ENCODE measurements around the gene CRKL. TPM values are rescaled to one million over a fixed set of nuclear protein-coding genes. Genes with fewer than 3 reads are reported as not detected.

Gene CRKL
- total RNA-seq, 1 experiment from 2014 or later: 27.8 TPM

DNA sequence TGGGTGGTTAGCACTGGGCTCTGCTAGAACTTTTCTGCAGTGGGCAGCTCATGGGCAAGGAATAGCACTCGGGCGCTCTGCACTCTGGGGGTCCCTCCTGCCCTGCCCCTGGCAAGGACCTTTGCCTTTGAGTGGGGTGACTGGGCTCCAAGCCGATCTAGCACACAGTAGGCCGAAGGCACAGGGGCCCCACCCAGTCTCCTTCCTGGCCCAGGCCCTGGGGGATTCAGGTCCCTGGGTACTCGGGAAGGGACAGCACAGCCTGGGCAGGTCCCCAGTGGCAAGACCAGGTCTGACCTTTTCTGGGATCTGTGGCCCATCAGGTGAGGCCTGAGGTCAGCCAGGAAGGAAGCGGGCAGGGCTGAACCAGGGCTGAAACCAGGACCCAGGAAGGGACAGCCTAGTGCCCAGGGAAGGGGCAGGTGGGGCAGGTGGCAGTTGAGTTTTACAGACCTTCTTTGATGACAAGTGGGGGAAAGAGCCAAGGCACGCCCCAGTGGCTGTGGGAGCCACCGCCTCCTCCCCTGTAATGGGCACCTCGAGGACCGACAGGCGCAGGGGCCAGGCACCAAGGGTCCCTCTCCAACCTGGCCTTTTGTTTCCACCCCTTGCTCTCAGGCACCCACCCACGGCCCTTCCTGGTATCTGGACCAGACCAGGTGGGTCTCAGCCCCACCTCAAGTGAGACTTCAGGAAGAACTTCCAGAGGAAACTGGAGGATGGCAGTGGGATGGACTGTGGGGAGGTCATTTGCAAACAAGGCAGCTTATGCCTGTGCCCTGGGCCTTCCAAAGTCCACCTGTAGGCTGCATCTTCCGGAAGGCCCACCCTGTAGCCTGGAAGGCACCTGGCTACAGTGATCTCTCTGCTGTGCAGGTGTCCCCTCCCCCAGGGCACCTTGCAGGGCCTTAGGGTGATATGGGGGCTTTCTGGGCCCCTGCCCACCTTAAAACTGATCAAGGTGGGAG is 49.0 kb downstream of the CRKL start:
- DNase-seq (ENCODE audit: low read depth): no peak

DNA sequence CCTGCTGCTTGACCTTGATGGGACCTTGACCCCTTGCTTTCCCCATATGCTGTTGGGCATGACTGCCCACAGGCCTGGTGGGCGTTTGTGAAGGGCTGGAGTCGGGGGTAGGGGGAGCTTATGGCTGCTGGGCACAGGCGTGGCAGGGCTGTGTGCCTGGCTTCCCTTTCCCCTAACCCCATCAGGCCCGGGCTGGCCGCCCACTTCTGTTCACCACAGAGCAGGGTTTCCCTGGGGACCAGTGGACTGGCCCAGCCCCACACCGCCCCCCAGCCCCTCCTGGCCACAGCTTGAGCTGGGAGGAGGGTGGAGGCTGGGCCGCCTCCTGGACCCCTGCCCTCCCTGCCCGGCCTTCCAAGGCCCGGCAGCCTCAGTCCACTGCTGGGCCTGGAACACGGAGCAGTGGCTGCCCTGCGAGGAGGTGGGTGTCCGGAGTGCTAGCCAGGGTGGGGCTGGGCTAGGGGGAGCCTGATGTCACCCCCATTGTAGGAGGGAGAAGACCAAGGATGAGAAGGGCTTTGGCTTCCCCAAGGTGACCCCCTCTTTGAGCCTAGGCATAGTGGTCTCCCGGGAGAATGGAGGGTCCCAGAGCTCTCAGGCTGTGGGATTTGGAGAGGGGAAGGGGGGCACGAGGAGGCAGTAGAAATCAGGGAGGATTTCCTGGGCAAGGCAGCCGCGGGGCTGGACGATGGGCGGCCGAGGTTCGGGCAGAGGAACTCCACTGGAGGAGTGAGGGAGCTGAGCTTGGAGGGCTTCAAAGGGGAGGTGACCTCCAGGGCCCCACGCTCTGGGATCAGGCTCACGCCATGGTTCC is 49.9 kb downstream of the CRKL start, which contains the start of gene AIFM3:
TSS of gene AIFM3 (plus strand) at position 373 of the 814 bp plus-strand sequence. CDS start 690 bp downstream, outside the sequence.
- DNase-seq (ENCODE audit: low read depth): no peak

DNA sequence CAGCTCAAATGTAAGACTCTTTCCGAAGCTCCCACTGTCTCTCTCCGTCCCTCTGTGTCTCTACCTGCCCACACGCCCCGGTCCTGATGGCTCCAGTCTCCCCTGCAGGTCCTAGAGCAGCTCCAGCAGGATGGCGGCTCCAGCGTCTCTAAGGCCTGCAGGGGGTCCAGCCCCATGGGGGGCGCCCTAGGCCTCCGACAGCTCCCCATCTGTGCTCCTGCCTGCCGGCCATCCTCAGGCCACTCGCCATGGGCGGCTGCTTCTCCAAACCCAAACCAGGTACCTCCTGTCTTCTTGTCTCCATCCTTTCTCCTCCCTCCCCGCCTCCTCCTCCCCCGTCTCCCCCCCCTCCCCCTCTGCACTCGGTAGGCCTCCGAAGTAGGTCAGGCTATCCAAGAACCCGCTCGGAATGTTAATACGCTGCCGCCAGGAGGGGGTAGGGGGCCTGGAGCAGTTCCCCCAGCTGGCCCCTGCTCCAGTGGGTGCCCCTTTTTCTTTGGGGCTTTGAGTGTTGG is 50.5 kb downstream of the CRKL start:
- no peak for DNase-seq (ENCODE audit: low read depth)

DNA sequence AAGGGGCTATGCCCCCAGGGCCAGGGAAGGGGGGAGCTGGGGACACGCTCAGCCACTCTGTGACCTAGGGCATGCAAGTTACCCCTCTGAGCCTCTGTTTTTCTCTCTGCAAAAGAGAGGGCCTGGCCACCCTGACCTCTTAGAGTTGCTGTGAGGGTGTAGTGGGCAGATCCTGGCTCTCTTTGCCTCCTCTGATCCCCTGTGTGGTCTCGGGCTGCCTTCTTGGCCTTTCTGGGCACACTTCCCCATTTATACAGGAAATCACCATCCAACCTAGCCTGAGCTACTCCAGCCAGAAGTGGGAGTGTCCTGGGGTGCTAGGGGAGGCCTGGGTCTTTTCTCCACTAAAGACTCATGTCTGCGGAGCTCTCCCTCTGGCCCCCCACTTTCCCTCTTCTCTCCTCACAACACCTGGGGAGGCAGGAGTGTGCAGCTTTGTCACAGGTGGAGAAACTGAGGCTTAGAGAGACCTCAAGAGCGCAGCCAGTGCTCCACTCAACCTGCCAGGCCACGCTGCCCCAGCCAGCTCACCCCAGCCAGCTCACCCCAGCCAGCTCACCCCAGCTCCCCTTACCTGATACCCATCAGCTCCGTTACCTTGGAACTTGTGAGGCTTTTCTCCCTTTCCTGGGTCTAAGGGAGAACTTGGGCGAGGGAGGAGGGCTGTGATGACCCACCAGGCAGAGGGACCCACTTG is 51.2 kb downstream of the CRKL start:
- DNase-seq (ENCODE audit: low read depth): no peak

DNA sequence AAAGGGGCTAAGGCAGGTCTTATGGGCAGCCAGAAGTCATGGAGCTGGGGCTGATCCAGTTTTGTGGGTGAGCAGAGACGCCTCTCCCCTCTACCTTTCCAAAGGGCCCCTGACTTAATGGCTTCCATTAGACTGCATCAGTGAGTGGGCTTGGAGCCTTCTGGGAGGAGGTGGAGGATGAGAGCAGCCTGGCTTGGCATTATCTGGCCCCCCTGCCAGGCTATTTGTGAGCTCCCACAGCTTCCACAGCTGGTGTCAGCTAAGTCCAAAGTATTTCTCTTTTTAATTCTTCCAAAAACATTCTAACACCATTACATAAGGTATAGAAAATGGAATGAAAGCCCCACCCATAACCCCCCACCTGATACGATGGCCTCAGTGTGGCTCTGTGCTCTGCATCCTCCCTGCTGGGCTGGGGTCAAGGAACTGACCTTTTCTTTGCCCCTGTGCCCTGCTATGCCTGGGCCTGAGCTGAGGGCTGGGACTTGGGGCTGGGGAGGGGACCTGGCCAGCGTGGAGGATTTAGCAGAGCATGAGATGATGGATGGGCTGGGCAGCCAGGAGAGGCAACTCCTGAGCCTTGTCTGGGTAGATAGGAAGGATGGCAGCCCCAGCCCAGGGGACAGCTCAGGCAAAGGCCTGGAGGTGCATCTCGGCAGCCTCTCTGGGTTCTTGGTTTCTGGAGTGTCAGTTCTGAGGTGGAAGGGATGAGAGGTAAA is 53.9 kb downstream of the CRKL start:
- no peak for DNase-seq (ENCODE audit: low read depth)

DNA sequence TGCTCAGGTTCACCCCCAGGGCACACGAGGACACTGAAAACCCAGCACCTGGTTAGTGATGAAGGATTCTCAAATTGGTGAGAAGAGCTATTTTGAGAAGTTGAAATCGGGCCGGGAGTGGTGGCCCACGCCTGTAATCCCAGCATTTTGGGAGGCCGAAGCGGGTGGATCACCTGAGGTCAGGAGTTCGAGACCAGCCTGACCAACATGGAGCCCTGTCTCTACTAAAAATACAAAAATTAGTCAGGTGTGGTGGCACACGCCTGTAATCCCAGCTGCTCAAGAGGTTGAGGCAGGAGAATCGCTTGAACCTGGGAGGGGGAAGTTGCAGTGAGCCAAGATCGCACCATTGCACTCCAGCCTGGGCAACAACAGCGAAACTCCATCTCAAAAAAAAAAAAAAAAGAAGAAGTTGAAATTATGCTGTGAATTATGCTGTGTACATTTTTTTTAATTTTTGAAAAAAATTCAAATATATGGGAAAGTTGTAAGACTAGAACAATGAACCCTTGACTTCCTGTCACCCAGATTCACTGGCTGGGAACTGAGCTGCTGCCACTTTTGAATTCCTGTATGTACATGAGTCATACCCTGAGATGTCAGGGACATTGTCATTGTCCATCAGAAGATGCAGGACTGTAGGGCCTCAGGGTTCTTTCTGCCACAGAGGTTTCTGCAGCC is 54.9 kb downstream of the CRKL start:
- peak; percentile 41 for DNase-seq (ENCODE audit: low read depth)

DNA sequence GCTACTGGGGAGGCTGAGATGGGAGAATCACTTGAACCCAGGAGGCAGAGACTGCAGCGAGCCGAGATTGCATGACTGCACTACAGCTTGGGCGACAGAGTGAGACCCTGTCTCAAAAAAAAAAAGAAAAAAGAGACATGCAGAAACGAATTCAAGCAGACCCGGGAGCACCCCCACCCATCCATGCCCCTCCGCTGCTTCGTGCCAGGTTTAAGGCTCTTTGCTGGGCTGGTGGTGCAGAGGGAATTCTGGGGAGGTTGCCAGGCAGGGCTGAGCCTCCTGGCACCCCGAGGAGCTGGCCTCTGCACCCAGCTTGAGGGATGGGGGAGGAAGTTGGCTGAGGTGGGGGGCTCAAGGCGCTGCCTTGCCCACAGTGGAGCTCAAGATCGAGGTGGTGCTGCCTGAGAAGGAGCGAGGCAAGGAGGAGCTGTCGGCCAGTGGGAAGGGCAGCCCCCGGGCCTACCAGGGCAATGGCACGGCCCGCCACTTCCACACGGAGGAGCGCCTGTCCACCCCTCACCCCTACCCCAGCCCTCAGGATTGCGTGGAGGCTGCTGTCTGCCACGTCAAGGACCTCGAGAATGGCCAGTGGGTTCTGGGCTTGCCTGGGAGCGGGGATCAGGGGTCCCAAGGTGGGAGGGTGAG is 55.8 kb downstream of the CRKL start:
- DNase-seq (ENCODE audit: low read depth): no peak

DNA sequence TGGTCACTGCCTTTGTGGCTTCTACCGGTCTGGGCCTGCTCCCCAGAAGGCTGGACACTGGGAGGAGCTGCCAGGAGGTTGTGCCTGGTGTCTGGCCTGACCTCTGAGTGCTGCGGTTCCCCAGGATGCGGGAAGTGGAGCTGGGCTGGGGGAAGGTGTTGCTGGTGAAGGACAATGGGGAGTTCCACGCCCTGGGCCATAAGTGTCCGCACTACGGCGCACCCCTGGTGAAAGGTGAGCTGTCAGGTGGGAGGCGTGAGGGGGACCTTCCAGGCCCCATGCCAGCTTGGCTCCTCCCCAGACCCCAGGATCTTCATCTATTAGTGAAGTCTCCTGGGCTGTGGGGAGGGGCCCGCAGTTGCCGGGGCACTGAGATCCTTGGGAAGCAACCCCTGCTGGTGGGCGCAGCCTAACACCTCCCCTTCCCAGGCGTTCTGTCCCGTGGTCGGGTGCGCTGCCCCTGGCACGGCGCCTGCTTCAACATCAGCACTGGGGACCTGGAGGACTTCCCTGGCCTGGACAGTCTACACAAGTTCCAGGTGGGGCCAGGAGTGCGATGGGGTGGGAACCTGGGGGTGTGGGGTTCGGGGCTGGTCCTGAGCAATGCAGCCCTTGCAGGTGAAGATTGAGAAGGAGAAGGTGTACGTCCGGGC is 56.6 kb downstream of the CRKL start:
- no peak for DNase-seq (ENCODE audit: low read depth)

DNA sequence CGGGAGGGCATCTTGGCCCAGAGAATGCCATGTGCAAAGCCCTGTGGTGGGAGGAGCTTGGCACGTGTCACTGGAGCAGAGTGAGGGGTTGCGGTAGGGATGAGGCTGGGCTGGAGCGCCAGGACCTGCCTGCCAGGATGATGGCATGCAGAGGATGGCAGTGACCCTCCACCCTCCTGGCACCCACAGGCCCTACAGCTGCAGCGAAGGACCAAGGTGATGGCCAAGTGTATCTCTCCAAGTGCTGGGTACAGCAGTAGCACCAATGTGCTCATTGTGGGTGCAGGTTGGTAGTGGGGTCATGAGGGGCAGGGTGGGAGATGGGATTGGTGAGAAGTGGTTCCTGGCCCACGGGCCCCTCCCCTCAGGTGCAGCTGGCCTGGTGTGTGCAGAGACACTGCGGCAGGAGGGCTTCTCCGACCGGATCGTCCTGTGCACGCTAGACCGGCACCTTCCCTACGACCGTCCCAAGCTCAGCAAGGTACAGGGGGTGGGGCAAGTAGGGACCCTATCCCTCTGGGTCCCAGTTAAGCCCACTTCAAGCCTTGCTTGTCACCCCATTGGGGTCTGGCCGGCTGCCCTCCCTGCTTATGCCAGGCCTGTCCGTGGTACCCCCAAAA is 57.2 kb downstream of the CRKL start:
- DNase-seq (ENCODE audit: low read depth): no peak

DNA sequence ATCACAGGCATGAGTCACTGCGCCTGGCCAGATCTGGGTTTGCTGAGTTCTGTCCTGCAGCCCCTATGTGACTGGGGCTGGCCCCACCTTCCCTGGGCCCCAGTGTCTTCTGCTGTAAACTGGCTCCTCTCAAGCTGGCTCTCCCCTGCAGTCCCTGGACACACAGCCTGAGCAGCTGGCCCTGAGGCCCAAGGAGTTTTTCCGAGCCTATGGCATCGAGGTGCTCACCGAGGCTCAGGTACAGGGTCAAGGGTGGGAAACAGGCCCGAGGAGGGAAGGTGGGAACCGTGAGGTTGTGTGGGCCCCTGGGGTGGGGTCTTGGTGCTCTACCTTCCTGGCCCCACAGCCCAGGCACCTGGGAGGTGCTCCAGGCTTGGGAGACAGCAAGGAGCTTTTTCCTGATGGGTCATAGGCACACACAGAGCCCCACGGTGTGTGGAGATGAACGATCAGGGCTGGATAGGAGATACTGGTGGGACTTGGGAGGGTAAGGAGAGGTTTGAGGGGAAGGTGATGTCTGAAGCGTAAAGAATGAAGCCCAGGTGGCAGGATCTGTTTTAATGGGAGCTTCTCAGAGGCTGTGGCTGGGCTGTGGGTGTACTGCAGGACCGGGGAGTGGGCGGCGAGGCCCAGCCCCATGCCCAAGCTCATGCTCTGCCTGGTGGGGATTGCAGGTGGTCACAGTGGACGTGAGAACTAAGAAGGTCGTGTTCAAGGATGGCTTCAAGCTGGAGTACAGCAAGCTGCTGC is 58.5 kb downstream of the CRKL start:
- DNase-seq (ENCODE audit: low read depth): no peak

DNA sequence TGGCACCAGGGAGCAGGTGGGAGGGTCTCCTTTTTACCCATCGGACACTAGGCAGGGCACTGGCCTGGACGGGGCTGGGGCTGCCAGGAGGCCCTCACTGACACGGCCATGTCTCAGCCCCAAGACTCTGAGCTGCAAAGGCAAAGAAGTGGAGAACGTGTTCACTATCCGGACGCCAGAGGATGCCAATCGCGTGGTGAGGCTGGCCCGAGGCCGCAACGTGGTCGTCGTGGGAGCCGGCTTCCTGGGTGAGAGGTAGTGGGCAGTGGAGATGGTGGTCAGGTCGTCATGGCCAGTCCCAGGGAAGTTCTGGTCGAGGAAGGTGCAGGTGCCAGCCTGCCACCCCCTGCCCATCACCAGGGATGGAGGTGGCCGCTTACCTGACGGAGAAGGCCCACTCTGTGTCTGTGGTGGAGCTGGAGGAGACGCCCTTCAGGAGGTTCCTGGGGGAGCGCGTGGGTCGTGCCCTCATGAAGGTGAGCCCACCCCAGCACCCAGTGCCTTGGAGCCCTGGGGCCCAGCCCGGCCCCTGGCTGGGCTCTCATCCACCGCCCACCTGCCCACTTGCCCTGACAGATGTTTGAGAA is 59.2 kb downstream of the CRKL start:
- no peak for DNase-seq (ENCODE audit: low read depth)

DNA sequence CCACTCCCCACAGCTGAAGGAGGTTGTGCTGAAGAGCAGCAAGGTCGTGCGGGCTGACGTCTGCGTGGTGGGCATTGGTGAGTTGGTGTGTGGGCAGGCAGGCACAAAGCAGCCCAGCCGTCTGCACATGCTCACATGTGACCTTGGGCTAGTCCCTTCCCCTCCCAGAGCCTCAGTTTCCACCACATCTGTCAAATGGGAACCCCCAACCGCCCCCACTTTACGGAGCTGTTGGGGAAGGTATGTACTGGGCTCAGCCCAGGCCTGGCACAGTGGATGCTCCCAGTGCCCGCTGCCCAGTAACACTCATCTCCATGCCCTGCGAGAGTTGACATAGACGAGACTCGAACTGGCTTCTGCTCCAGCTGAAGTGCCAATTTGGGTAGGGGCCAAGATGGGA is 59.8 kb downstream of the CRKL start:
- no peak for DNase-seq (ENCODE audit: low read depth)

DNA sequence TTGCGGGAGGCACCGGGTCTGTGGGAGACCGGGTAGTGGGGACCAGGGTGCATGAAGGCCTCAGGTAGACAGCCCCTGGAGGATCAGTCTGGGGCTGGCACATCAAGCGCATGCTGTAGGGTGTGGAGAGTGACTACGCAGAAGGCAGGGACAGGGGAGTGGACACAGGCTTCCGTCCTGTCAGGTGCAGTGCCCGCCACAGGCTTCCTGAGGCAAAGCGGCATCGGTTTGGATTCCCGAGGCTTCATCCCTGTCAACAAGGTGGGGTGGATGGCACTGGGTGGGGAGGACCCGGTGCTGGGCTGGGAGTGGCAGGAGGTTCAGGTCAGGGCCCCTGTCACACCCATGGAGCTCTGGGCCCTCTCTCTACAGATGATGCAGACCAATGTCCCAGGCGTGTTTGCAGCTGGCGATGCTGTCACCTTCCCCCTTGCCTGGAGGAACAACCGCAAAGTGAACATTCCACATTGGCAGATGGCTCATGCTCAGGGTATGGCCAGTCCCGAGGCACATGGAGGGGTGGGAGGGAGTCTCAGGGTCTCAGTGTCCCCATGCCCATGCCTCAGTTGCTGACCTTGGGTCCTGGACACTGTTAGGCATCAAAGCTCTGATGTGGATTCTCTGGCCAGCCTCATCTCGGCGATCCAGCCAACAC is 60.4 kb downstream of the CRKL start:
- DNase-seq (ENCODE audit: low read depth): no peak

DNA sequence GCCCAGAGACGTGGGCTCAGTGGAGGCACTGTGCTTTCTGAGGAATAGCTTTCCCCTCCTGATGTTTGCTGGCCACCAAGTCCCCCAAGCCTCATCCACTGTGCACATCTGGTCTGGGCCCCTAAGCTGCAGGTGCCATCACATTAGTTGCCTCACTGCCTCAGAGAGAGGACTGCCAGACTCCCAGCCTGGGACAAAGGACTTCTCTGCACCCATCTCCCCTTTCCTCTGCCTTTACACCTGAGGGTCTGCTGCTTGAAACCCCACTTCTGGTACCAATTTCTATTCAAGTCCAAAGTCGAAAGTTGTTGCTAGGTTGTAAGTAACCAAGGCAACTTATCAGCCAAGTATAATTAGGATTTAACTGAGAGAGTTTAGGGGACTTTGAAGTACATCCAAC is 61.2 kb downstream of the CRKL start:
- DNase-seq (ENCODE audit: low read depth): no peak

DNA sequence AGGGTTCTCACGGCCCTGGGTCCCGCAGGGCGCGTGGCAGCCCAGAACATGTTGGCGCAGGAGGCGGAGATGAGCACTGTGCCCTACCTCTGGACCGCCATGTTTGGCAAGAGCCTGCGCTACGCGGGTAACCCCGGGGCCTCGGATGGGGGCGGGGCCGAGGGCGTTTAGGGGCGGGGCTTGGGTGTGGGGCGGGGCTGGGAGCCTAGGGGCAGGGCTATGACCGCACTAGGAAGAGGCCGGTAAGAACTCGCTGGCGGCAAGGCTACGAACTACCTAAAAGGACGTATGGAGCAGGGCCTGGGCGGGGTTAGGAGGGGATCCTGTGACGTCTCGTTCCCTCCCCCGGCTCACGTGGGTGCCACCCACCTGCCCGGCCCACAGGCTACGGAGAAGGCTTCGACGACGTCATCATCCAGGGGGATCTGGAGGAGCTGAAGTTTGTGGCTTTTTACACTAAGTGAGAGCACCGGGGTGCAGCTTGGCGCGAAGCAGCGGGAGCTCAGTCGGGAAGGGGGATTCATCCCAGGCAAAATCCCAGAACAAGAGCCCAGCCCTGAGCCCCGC is 62.1 kb downstream of the CRKL start:
- DNase-seq (ENCODE audit: low read depth): peak; percentile 40

DNA sequence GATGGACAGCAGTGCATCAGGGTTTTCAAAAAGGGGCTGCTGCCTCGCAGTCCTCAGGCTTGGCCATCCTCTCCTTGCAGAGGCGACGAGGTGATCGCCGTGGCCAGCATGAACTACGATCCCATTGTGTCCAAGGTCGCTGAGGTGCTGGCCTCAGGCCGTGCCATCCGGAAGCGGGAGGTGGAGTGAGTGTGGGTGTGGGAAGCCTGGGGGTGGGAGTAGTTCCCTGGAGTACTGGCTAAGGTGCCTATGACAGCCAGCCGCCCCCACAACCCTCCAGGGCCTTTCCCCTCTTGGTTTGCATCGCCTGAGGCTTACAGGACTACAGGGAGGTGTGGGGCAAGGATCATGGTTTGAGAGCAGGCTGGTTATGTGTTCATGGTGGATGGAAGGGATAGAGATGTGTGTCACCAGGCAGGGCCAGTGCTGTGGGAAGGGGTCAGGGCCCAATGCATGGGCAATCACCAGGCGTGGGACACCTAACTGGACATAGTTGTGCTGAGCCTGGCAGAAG is 62.8 kb downstream of the CRKL start:
- DNase-seq (ENCODE audit: low read depth): no peak

DNA sequence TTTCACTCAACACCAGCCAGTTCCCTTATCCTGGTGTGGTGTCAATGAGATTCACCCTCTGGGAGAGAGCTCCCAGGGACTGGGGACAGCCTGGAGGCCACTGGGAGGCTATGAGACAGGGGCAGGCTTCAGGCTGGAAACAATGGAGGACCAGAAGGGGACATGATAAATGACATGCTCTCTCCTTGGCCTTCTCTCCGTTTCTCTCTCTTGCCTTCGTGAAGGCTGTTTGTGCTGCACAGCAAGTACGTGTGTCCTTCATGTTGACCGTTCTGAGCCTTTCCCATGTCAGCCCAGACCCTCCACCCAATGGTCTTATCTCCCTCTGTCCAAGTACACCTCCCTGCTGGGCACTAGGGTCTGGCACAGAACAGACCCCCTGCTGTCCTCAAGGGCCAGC is 63.3 kb downstream of the CRKL start:
- DNase-seq (ENCODE audit: low read depth): no peak

Data from RPMI7951 (cell line).